Natural killer cell (primary cell): ENCODE results near the gene GALNT7. TPM values are rescaled to one million over a fixed set of nuclear protein-coding genes. Genes with fewer than 3 reads are reported as not detected.
A peak's percentile ranks its signal among the peaks of the same experiment; 100 is the strongest.

Source experiments
- ATAC-seq, 3 donors: fragments of 150-1000 bp in 2 of 3; fragments of 200-7000 bp in 1 of 3; cut with Tn5 transposase; 1 replicate in 1 of 3; 2 replicates in 2 of 3; pipeline ENCODE4 v1.10.0; 2021; ENCODE audit warnings: mild to moderate bottlenecking in 2 of 3, moderate library complexity in 2 of 3
- DNase-seq, 2 donors: peaks; one replicate each; pipeline versions ENCODE4 v3.0.0 to v3.0.0-alpha.2; 2013 to 2021; ENCODE audit warnings: mixed read lengths in 1 of 2
- H3K27ac ChIP-seq: one replicate; pipeline ENCODE4 v1.5.1; 2013; ENCODE audit warnings: mild to moderate bottlenecking, low read length
- H3K27me3 ChIP-seq: one replicate; pipeline ENCODE4 v1.6.1; 2013; ENCODE audit warnings: low read length; ENCODE audit not compliant: control insufficient read depth, insufficient read depth
- H3K36me3 ChIP-seq: one replicate; pipeline ENCODE4 v1.6.1; 2013; ENCODE audit warnings: low read length; ENCODE audit not compliant: control insufficient read depth, insufficient read depth
- H3K4me1 ChIP-seq: one replicate; pipeline ENCODE4 v1.6.1; 2013; ENCODE audit warnings: low read length; ENCODE audit not compliant: control insufficient read depth, insufficient read depth
- H3K4me3 ChIP-seq: one replicate; pipeline ENCODE4 v1.5.1; 2013; ENCODE audit warnings: low read length
- H3K9me3 ChIP-seq: one replicate; pipeline ENCODE4 v1.6.1; 2013; ENCODE audit warnings: low read length; ENCODE audit not compliant: control insufficient read depth, insufficient read depth
- H3K27ac Mint-ChIP-seq, 2 donors: one replicate each; pipeline ENCODE4 v1.8.0; 2022; ENCODE audit warnings: mild to moderate bottlenecking in 2 of 2, mixed read lengths in 2 of 2, moderate library complexity in 1 of 2
- H3K27me3 Mint-ChIP-seq, 2 donors: one replicate each; pipeline ENCODE4 v1.8.0; 2022; ENCODE audit warnings: low read depth in 2 of 2, mixed read lengths in 2 of 2
- H3K36me3 Mint-ChIP-seq: one replicate; pipeline ENCODE4 v1.8.0; 2022; ENCODE audit warnings: mixed read lengths
- H3K4me1 Mint-ChIP-seq, 2 donors: one replicate each; pipeline ENCODE4 v1.8.0; 2022; ENCODE audit warnings: mixed read lengths in 2 of 2
- H3K4me3 Mint-ChIP-seq: one replicate; pipeline ENCODE4 v1.8.0; 2022; ENCODE audit warnings: mild to moderate bottlenecking, moderate library complexity, mixed read lengths
- H3K9me3 Mint-ChIP-seq, 2 donors: one replicate each; pipeline ENCODE4 v1.8.0; 2022; ENCODE audit warnings: mixed read lengths in 2 of 2
- WGBS: methylation state at CpG from one replicate; pipeline ENCODE4 v1.1.7; 2013; ENCODE audit warnings: missing lambda C conversion rate; ENCODE audit not compliant: insufficient coverage; 5-methylcytosine and 5-hydroxymethylcytosine counted together
- intact Hi-C: fragments of 100-400 bp; cut with micrococcal nuclease; formaldehyde crosslinking; loops from one replicate; pipeline ENCODE4 v1.14.2; 2022
- total RNA-seq, 4 donors: library from RNA; stranded (reverse); fragments of 120-200 nt in 1 of 4; gene quantifications; one replicate each; pipeline versions ENCODE4 v1.2.3 to v1.2.4, GENCODE V29; 2013 to 2022
- TF ChIP-seq, protein P1 (sequence below): fragments of 200-600 bp; IDR thresholded peaks from one replicate; pipeline ENCODE4 v1.8.0; 2022; ENCODE audit warnings: antibody characterized with exemption

Gene GALNT7
- total RNA-seq, 3 donors from 2014 or later (not counting 1 experiment from before 2014, with no cell fraction given): 10.9 to 20.8 (median 15.6) TPM

DNA sequence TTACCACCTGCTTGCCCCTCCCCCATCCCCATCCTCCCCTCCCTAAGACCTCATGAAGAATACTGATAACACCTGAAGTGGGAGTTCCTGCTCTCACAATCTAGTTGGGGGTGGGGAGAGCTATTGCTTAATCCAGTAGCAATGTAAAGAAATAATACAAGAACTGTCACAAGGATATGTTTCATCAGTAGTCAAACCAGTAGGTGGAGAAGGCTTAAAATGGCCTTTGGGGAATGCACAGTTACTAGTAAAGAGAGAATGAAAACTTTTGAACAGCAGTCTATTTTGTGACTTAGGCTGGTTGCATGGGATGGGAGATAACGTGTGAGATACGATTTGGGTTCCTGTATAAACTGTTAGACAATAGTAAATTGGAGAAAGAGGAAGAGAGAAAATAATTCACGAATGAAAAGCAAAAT lies 6.0 kb downstream of the GALNT7 start:
- TF ChIP-seq, protein P1, sequence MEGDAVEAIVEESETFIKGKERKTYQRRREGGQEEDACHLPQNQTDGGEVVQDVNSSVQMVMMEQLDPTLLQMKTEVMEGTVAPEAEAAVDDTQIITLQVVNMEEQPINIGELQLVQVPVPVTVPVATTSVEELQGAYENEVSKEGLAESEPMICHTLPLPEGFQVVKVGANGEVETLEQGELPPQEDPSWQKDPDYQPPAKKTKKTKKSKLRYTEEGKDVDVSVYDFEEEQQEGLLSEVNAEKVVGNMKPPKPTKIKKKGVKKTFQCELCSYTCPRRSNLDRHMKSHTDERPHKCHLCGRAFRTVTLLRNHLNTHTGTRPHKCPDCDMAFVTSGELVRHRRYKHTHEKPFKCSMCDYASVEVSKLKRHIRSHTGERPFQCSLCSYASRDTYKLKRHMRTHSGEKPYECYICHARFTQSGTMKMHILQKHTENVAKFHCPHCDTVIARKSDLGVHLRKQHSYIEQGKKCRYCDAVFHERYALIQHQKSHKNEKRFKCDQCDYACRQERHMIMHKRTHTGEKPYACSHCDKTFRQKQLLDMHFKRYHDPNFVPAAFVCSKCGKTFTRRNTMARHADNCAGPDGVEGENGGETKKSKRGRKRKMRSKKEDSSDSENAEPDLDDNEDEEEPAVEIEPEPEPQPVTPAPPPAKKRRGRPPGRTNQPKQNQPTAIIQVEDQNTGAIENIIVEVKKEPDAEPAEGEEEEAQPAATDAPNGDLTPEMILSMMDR: no peak
- Mint-ChIP-seq H3K9me3 (no peaks in the 10 kb centered on the region), H3K27me3 (no peaks in the 10 kb centered on the region), H3K36me3 (no peaks in the 10 kb centered on the region), H3K27ac (no peak overlapping the region), H3K4me1 (peaks cover 55 to 57% of the 10 kb centered on the region in 2 donors), H3K4me3 (no peak overlapping the region)
- DNase-seq (no peak), ATAC-seq (no peak)
- no peak overlapping the region for H3K4me3 ChIP-seq
- H3K27ac ChIP-seq: no peak overlapping the region
- intact Hi-C loops: no loop called here
- 43% methylated on average over 3 of the region's 3 CpGs for WGBS
- H3K9me3 ChIP-seq: no peaks in the 10 kb centered on the region
- H3K27me3 ChIP-seq: no peaks in the 10 kb centered on the region
- no peaks in the 10 kb centered on the region for H3K36me3 ChIP-seq
- peaks cover 10% of the 10 kb centered on the region for H3K4me1 ChIP-seq

DNA sequence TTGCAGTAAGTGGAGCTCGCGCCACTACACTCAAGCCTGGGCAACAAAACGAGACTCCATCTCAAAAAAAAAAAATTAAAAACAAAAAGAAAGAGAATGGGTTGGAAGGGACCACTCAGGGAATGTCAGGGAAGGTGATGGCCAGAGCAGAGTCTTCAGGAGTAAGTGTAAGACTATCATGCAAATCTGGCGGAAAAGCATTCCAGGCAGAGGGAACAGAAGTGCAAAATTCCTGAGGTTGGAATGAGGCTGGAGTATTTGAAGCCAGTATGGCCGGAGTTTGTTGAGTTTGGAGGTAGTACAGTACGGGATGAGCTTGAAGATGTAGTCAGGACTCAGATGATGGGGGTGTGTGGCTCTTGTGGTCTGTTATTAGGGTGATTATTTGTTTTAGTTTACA lies 7.4 kb downstream of the GALNT7 start:
- Histone ChIP-seq H3K27ac (no peak overlapping the region), H3K4me3 (no peak overlapping the region), H3K4me1 (peaks cover 6% of the 10 kb centered on the region), H3K36me3 (no peaks in the 10 kb centered on the region), H3K27me3 (no peaks in the 10 kb centered on the region), H3K9me3 (no peaks in the 10 kb centered on the region)
- no peaks in the 10 kb centered on the region for H3K27me3 Mint-ChIP-seq
- H3K27ac Mint-ChIP-seq: peak overlapping the region in 1 of 2 donors; percentile 1
- ATAC-seq (no peak), DNase-seq (no peak)
- H3K36me3 Mint-ChIP-seq: no peaks in the 10 kb centered on the region
- WGBS: 95% methylated on average over 4 of the region's 6 CpGs
- peaks cover 45 to 47% of the 10 kb centered on the region in 2 donors for H3K4me1 Mint-ChIP-seq
- TF ChIP-seq, protein P1: no peak
- H3K4me3 Mint-ChIP-seq: no peak overlapping the region
- H3K9me3 Mint-ChIP-seq: no peaks in the 10 kb centered on the region
- intact Hi-C loops: no loop called here

- Histone ChIP-seq H3K9me3 (no peaks in the 10 kb centered on the region), H3K27me3 (no peaks in the 10 kb centered on the region), H3K4me3 (no peak overlapping the region), H3K4me1 (peaks cover 3% of the 10 kb centered on the region), H3K36me3 (no peaks in the 10 kb centered on the region), H3K27ac (no peak overlapping the region)
- H3K4me1 Mint-ChIP-seq: peaks cover 32 to 37% of the 10 kb centered on the region in 2 donors
- H3K36me3 Mint-ChIP-seq: no peaks in the 10 kb centered on the region
- no peak overlapping the region for H3K27ac Mint-ChIP-seq
- no peak overlapping the region for H3K4me3 Mint-ChIP-seq
- no peaks in the 10 kb centered on the region for H3K27me3 Mint-ChIP-seq
- ATAC-seq: no peak
- no peak for DNase-seq
- H3K9me3 Mint-ChIP-seq: no peaks in the 10 kb centered on the region
- WGBS: 83% methylated on average over 3 of the region's 3 CpGs
- TF ChIP-seq, protein P1: no peak
- intact Hi-C loops: no loop called here
Measured at GRCh38 chr4:173177232-173177631, 8.6 kb downstream of the GALNT7 start.

- Mint-ChIP-seq H3K27me3 (no peaks in the 10 kb centered on the region), H3K4me1 (peaks cover 24 to 29% of the 10 kb centered on the region in 2 donors), H3K9me3 (no peaks in the 10 kb centered on the region), H3K4me3 (no peak overlapping the region), H3K27ac (no peak overlapping the region), H3K36me3 (no peaks in the 10 kb centered on the region)
- Histone ChIP-seq H3K36me3 (no peaks in the 10 kb centered on the region), H3K27me3 (no peaks in the 10 kb centered on the region), H3K4me3 (no peak overlapping the region), H3K9me3 (no peaks in the 10 kb centered on the region), H3K4me1 (no peaks in the 10 kb centered on the region), H3K27ac (no peak overlapping the region)
- TF ChIP-seq, protein P1: no peak
- DNase-seq (no peak), ATAC-seq (no peak)
- WGBS: no CpG with 5 or more reads among the region's 1 CpG
- intact Hi-C loops: no loop called here
Measured at GRCh38 chr4:173178144-173178543, 9.5 kb downstream of the GALNT7 start.
